COLO668 (cell line): Measurements from ENCODE around the gene LIMA1.
"Not testable (repeated sequence)": the region's sequence is repeated elsewhere in the genome, so short reads cannot be mapped to it uniquely, and the experiment has no call there.

ENCODE experiments used
- DNase-seq: peaks from one replicate; lab custom pipeline; 2025; ENCODE audit not compliant: unreplicated experiment; lab: John Stamatoyannopoulos, UW

Gene LIMA1

DNA sequence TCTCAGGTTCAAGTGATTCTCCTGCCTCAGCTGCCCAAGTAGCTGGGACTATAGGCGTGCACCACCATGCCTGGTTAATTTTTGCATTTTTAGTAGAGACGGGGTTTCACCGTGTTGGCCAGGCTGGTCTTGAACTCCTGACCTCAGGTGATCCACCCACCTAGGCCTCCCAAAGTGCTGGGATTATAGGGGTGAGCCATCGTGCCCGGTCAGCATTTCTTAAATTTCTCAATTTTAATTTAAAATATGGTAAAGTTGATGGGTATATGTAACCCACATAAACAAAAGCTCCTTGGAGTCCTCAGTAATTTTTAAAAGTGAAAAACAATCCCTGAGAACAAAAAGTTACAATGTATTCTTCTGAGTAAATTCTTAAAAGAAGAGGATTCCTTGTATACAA is 128.4 kb downstream of the LIMA1 start:
- DNase-seq, result not testable (repeated sequence)

DNA sequence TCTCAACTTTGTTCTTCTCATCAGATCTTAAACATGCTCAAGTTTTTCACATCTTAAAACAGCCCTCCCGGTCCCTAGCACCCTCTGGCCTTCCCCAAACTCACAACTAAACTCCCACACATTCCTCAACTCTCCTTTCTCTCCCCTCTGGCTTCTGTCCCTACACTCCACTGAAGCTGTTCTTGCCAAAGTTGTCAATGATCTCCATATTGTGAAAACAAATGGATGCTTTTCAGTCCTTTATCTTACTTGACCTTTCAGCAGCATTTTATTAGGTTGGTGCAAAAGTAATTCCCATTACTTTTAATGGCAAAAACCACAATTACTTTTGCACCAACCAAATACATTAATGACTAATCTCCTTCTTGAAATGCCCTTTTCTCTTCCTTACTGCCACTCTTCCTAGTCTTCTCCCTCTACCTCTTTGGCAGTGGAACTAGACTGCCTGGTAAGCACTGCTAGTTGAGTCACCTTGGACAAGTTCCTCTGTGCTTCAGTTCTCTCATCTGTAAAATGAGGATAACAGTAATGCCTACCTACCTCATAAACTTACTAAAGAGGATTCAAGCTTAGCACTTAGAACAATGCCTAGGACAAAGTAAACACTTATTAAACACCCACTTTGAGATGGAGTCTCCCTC is 132.2 kb downstream of the LIMA1 start:
- DNase-seq, result no peak

DNA sequence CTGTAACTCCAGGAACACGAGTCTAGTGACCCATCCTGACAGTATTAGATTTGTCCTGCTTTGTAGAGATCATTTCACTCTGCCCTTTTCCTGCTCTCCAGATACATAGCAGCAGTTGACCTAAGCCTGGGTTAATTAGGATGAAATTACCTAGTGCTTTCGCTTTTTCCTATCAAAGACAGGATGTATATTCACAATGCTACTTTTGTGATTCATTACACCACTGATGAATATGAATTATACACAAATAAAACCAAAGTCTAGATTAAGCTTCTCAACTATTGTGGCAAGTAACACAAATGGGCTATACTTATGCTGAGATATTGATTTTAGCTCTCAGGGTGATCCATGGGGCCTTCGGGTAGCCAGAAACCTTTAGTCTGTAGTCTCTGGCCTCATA is 134.0 kb downstream of the LIMA1 start:
- no peak for DNase-seq

DNA sequence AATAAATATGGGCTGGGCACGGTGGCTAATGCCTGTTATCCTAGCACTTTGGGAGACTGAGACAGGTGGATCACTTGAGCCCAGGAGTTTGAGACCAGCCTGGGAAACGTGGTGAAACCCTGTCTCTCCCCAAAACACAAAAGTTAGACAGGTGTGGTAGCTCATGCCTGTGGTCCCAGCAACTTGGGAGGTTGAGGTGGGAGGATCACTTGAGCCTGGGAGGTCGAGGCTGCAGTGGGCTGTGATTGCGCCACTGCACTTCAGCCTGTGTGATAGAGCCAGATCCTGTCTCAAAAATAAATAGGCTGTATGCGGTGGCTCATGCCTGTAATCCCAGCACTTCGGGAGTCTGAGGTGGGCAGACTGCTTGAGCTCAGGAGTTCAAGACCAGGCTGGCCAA is 135.3 kb downstream of the LIMA1 start:
- DNase-seq, result not testable (repeated sequence)

DNA sequence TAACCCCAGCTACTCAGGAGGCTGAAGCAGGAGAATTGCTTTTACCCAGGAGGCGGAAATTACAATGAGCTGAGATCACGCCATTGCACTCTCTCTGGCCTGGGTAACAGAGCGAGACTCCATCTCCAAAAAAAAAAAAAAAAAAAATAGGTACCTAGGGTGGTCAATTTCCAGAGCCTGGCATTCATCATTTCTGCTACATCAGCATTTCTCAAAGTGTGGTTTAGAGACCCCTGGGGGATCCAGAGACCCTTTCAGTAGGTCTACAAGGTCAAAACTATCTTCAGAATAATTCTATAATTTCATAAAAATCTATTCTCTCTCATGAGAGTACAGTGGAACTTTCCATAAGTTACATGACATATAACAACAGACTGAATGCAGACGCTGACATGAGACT is 136.0 kb downstream of the LIMA1 start:
- DNase-seq, result no peak

DNA sequence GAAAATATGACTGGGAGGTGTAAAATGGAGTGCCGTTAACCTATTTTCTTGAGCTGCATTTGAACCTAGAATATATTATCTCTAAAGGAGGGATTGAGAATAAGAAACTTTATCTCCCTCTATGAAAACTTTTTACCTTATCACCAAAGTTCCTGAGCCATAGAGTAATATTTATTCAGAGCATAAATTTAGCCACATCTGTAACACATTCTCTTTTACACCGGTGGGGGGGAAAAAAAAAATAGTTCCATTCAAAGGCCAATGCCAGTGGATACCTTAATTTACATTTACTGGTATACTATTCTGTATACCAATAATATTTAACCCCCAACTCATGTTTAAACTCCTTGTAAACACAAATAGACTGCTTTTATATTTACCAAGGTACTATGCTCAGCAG is 137.9 kb downstream of the LIMA1 start:
- DNase-seq, result no peak

DNA sequence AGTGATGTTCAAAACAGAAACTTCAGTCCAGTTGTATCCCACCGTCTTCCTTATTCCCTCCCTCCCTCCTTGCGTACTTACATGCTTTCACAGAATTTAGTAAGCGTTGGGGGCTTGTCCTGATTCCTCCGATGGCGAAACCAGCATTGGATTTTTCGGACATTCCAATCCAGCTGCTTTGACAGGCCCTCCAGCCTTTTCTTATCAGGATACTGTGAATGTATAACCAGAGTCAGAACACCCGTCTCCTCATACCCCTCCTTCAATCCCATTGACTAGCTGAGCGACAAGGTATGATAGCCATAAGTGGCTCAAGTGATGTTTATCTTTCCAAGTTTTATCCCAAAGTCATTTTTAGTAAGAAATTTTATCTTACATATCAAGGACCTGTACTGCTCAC is 140.3 kb downstream of the LIMA1 start:
- DNase-seq, result no peak

DNA sequence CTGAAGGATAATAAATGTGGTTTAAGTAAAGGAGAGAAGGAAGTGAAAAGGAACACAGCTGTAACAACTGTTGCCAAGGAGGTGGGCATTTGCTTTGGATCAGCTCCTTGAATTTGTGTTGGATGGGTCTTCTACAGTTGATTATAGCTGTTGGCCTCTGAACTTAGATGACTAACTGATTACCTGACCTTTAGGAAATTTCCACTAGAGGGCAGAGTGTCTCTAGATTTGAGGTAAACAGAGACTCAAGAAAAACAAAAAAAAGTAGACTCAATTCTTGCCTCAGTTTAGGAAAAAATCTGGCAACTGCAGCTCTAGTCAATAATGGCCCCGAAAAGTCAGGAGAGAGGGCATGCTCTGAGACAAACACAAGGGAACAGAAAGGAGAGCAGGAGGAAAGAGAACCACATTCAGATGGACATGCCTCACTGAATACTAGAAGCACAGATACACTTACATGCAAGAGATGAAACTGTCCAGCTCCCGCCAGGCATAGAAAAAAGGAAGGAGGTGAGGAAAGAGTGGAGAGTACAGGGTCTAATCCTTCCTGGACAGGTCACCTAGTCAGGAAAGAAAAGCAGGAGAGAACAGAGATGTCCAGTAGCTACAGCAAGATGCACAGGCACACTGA is 150.7 kb downstream of the LIMA1 start:
- DNase-seq, result no peak

DNA sequence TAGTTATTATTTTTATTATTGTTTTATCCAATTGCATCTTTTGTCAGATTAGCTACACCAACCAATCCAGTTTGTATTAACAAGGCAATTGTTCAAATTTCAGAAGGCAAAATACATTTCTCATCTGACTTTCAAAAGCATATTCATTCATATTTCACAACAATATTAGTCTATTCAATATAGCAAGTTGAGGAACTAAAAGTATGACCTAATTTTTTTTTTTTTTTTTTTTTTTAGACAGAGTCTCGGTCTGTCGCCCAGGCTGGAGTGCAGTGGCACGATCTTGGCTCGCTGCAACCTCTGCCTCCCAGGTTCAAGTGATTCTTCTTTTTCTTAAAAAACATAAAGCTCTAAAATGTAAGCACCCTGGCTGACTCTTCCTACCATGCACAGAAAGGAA is 154.0 kb downstream of the LIMA1 start:
- DNase-seq, result no peak

DNA sequence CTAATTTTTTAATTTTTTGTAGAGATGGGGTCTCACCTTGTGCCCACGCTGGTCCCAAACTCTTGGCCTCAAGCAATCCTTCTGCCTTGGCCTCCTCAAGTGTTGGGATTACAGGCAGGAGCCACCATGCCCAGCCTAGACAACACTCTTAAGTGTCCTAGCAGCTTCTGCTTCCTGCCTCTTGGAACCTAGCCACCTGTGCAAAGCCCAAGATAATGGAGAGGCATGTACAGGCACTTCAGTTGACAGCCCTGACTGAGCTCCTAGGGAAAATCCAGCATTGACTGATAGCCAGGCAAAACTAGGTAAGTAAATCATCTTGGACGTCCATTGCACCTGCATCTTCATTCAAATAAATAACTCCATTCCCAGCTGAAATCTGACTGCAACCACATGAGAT is 155.8 kb downstream of the LIMA1 start:
- DNase-seq, result no peak
